Activated T-cell treated with anti-CD3 and anti-CD28 coated beads, Interleukin-2, amount 50 U/mL, for 24 hours (primary cell): ENCODE results near the gene POC1A.
A peak's percentile ranks its signal among the peaks of the same experiment; 100 is the strongest.

Source experiments
- DNase-seq: peaks from one replicate; pipeline ENCODE4 v3.0.0-alpha.2; 2020
- H3K27ac Mint-ChIP-seq: 2 replicates; pipeline ENCODE4 v1.8.0; 2020; ENCODE audit warnings: mild to moderate bottlenecking, mixed read lengths
- H3K27me3 Mint-ChIP-seq: 2 replicates; pipeline ENCODE4 v1.8.0; 2020; ENCODE audit warnings: mixed read lengths
- H3K36me3 Mint-ChIP-seq: 2 replicates; pipeline ENCODE4 v1.8.0; 2020; ENCODE audit warnings: low read depth, mixed read lengths
- H3K4me1 Mint-ChIP-seq: 2 replicates; pipeline ENCODE4 v1.8.0; 2020; ENCODE audit warnings: low read depth, mixed read lengths
- H3K4me3 Mint-ChIP-seq: 2 replicates; pipeline ENCODE4 v1.8.0; 2020; ENCODE audit warnings: mild to moderate bottlenecking, moderate library complexity, mixed read lengths
- H3K9me3 Mint-ChIP-seq: 2 replicates; pipeline ENCODE4 v1.8.0; 2020; ENCODE audit warnings: mixed read lengths

Gene POC1A

DNA sequence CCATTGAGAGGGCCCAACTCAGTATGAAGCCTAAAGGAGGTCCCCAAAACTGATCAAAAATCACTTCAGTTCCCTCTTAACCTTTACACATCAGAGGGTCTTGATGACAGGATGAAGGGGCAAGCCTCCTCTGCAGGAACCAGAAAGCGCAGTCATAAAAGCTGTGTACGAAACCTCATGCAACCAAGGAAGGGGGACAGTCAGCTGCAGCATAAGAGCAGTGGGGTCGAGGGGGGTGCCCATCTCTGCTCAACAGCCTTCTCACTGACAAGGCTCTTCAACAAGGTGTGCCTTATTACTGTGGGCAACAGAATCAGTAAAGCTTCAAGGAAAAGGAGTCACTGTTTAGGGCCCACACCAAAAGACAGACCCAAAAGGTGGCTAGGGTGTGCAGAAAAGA is 3.9 kb downstream of the POC1A start:
- peaks cover 57% of the 10 kb centered on the region for H3K36me3 Mint-ChIP-seq
- H3K4me1 Mint-ChIP-seq: peaks cover 19% of the 10 kb centered on the region
- H3K27me3 Mint-ChIP-seq: no peaks in the 10 kb centered on the region
- no peaks in the 10 kb centered on the region for H3K9me3 Mint-ChIP-seq
- no peak overlapping the region for H3K4me3 Mint-ChIP-seq
- DNase-seq: no peak
- H3K27ac Mint-ChIP-seq: no peak overlapping the region

DNA sequence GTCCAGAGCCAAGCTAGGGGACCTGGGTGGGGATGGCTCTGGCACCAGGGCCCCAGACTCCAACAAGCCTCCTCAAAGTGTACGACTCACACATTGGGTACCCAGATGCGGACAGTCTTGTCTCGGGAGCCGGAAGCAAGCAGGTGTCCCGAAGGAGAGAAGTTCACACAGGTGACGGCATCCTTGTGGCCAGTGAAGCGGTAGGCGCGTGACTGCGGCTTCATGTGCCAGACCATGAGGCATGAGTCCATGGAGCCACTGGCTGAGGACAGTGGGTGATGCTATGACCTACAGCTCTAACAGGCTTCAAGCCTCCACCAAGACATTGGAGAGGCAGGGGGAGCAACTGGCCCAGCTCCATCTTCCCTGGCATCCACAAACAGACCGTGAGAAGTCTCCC is 4.5 kb downstream of the POC1A start:
- H3K27ac Mint-ChIP-seq: no peak overlapping the region
- H3K36me3 Mint-ChIP-seq: peaks cover 63% of the 10 kb centered on the region
- H3K4me3 Mint-ChIP-seq: no peak overlapping the region
- H3K27me3 Mint-ChIP-seq: no peaks in the 10 kb centered on the region
- H3K9me3 Mint-ChIP-seq: no peaks in the 10 kb centered on the region
- no peak for DNase-seq
- peaks cover 13% of the 10 kb centered on the region for H3K4me1 Mint-ChIP-seq

- H3K4me1 Mint-ChIP-seq: peaks cover 17% of the 10 kb centered on the region
- H3K36me3 Mint-ChIP-seq: peaks cover 66% of the 10 kb centered on the region
- no peaks in the 10 kb centered on the region for H3K27me3 Mint-ChIP-seq
- no peaks in the 10 kb centered on the region for H3K9me3 Mint-ChIP-seq
- no peak overlapping the region for H3K27ac Mint-ChIP-seq
- no peak overlapping the region for H3K4me3 Mint-ChIP-seq
- no peak for DNase-seq
These were observed 5.2 kb downstream of the POC1A start for GRCh38 chr3:52149021-52149420.

DNA sequence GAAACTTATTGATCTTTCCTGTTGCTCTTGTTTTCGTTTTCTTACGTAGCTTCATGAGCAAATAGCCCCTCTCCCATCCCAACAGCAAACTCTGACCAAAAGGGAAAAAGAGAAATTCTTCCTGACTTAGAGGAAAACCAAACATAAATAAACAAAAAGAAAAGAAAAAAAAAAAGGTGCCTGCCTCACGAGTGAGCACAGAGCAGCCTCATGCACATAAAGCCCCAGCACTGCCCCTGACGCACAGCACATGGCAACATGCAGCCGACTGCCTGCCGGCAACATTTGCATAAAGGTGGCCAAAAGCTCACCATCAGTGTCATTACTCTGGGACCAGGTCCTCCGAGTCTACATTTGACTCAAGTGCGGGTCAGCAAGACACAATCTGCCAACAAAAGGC is 6.4 kb downstream of the POC1A start:
- no peaks in the 10 kb centered on the region for H3K9me3 Mint-ChIP-seq
- H3K27me3 Mint-ChIP-seq: no peaks in the 10 kb centered on the region
- no peak overlapping the region for H3K4me3 Mint-ChIP-seq
- peaks cover 71% of the 10 kb centered on the region for H3K36me3 Mint-ChIP-seq
- DNase-seq: no peak
- H3K4me1 Mint-ChIP-seq: peaks cover 9% of the 10 kb centered on the region
- no peak overlapping the region for H3K27ac Mint-ChIP-seq

GRCh38 chr3:52146811-52147210 is 7.4 kb downstream of the POC1A start:
- Mint-ChIP-seq H3K27ac (no peak overlapping the region), H3K4me1 (peaks cover 6% of the 10 kb centered on the region), H3K9me3 (no peaks in the 10 kb centered on the region), H3K36me3 (peaks cover 75% of the 10 kb centered on the region), H3K27me3 (no peaks in the 10 kb centered on the region), H3K4me3 (no peak overlapping the region)
- DNase-seq: no peak

GRCh38 chr3:52146189-52146588 is 8.0 kb downstream of the POC1A start:
- no peak overlapping the region for H3K27ac Mint-ChIP-seq
- H3K27me3 Mint-ChIP-seq: no peaks in the 10 kb centered on the region
- no peak overlapping the region for H3K4me3 Mint-ChIP-seq
- DNase-seq: no peak
- peaks cover 6% of the 10 kb centered on the region for H3K4me1 Mint-ChIP-seq
- no peaks in the 10 kb centered on the region for H3K9me3 Mint-ChIP-seq
- peaks cover 79% of the 10 kb centered on the region for H3K36me3 Mint-ChIP-seq

GRCh38 chr3:52145736-52146110 is 8.5 kb downstream of the POC1A start:
- no peaks in the 10 kb centered on the region for H3K27me3 Mint-ChIP-seq
- H3K9me3 Mint-ChIP-seq: no peaks in the 10 kb centered on the region
- no peak for DNase-seq
- no peak overlapping the region for H3K27ac Mint-ChIP-seq
- H3K36me3 Mint-ChIP-seq: peaks cover 81% of the 10 kb centered on the region
- H3K4me1 Mint-ChIP-seq: peaks cover 6% of the 10 kb centered on the region
- no peak overlapping the region for H3K4me3 Mint-ChIP-seq

DNA sequence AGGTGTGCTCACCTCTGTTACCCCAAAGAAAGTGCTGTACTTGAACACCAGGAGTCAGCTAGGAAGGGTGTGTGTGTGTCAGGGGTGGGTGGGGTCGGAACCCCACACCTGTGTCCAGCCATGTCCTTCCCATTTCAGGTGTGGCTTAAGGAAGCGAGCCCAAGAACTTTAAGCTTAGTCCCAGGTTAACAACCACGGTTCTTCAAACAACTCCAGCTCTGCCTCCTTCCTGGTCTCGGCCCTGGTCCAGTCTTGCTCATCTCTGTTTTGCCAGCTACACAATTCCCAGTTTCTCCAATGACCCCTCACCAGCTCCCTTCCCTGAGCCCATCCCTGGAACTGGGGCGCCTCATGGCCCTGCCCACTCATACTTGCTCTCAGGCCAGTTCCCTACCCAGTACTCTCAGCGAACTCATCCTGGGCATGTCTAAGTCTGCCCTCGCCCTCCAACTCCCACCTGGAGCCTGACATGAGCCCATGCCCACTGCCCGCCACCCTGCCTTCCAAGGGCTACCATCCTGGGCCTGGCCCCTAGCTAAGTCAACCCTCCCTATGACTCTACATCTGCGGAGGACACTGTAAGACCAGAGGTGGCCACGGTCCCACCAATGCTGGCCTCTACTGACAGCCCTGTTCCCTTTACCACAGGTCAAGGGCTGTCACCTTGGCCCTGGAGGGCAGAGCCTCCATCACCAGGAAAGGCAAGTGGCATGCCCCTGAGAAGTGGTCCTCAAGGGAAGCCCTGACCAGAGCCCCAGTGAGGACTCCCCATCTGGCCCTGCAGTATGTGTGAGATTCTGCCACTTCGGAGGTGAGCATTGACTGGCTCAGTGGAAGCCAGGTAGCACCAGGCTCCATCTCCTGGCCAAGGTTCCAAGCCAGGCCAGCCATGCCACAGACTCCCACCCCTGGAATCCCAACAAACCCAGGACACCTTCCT is 9.2 kb downstream of the POC1A start:
- H3K4me3 Mint-ChIP-seq: no peak overlapping the region
- no peak for DNase-seq
- H3K36me3 Mint-ChIP-seq: peaks cover 81% of the 10 kb centered on the region
- peaks cover 6% of the 10 kb centered on the region for H3K4me1 Mint-ChIP-seq
- no peaks in the 10 kb centered on the region for H3K27me3 Mint-ChIP-seq
- no peak overlapping the region for H3K27ac Mint-ChIP-seq
- H3K9me3 Mint-ChIP-seq: no peaks in the 10 kb centered on the region

GRCh38 chr3:52144034-52144795 is 10.0 kb downstream of the POC1A start:
- H3K36me3 Mint-ChIP-seq: peaks cover 73% of the 10 kb centered on the region
- no peak overlapping the region for H3K27ac Mint-ChIP-seq
- H3K4me3 Mint-ChIP-seq: no peak overlapping the region
- peaks cover 6% of the 10 kb centered on the region for H3K4me1 Mint-ChIP-seq
- no peaks in the 10 kb centered on the region for H3K27me3 Mint-ChIP-seq
- DNase-seq: peak; percentile 87
- no peaks in the 10 kb centered on the region for H3K9me3 Mint-ChIP-seq

- DNase-seq: no peak
- H3K4me3 Mint-ChIP-seq: no peak overlapping the region
- H3K9me3 Mint-ChIP-seq: no peaks in the 10 kb centered on the region
- H3K36me3 Mint-ChIP-seq: peaks cover 67% of the 10 kb centered on the region
- peaks cover 6% of the 10 kb centered on the region for H3K4me1 Mint-ChIP-seq
- H3K27me3 Mint-ChIP-seq: no peaks in the 10 kb centered on the region
- no peak overlapping the region for H3K27ac Mint-ChIP-seq
These were observed 10.6 kb downstream of the POC1A start for GRCh38 chr3:52143616-52144015.

DNA sequence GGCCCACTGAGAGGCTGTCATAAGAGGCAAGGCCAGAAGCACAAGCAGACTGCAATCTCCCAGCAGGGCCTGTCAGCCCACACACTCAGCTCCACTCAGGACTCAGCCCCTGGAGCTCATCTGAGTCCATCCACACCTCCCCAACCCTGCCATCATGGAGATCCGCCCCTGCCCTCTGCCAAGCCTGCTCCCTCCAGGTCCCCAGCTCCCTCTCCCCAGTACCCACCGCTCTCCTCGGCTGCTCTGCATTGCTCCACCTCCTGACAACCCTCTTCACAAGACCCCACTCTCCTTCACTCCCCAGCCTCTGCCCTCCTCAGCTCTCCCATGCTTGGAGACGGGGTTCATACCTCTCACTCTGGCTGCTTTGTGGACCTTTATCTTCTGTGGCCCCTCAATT is 11.1 kb downstream of the POC1A start:
- no peaks in the 10 kb centered on the region for H3K27me3 Mint-ChIP-seq
- H3K4me3 Mint-ChIP-seq: no peak overlapping the region
- H3K9me3 Mint-ChIP-seq: no peaks in the 10 kb centered on the region
- H3K27ac Mint-ChIP-seq: no peak overlapping the region
- peaks cover 6% of the 10 kb centered on the region for H3K4me1 Mint-ChIP-seq
- peaks cover 64% of the 10 kb centered on the region for H3K36me3 Mint-ChIP-seq
- no peak for DNase-seq

DNA sequence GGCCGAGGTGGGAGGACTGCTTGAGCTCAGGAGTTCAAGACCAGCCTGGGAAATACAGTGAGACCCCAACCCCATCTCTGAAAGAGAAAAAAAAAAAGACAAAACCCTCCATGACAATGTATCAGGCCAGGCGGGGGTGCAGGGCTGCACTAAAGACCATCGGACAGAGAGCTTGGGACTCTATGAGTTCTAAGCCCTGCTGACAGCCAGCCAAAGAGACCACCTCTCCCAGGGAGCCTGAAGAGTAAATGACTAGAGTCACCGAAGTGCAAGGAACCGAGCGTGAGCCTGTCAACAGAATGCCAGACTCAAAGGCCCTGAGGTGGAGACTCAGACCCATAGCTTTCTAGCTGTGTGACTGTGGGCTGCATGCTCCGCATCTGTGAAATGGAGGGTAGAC is 12.5 kb downstream of the POC1A start:
- peaks cover 6% of the 10 kb centered on the region for H3K4me1 Mint-ChIP-seq
- no peak overlapping the region for H3K27ac Mint-ChIP-seq
- H3K36me3 Mint-ChIP-seq: peaks cover 61% of the 10 kb centered on the region
- no peak overlapping the region for H3K4me3 Mint-ChIP-seq
- no peak for DNase-seq
- no peaks in the 10 kb centered on the region for H3K9me3 Mint-ChIP-seq
- no peaks in the 10 kb centered on the region for H3K27me3 Mint-ChIP-seq

DNA sequence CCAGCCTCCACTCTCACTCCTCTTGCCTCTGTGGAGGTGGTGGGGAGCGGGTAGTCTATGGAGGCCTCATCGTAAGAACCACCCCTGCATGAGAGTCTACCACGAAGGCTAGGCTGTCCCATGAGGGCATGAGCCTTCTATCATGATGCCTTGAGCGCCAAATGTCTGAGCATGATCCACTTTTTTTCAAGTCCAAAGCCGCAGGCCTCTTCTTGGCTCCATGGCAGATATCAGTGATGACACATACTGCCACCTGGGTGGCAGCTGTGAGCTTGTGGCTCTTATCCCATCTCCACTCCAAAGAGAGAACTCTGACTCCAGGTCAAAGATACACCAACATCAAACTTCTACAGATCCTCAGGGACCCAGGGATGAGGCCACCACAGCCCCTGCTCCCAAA is 13.5 kb downstream of the POC1A start:
- Mint-ChIP-seq H3K27ac (no peak overlapping the region), H3K4me3 (no peak overlapping the region), H3K9me3 (no peaks in the 10 kb centered on the region), H3K36me3 (peaks cover 56% of the 10 kb centered on the region), H3K4me1 (peaks cover 6% of the 10 kb centered on the region), H3K27me3 (no peaks in the 10 kb centered on the region)
- DNase-seq: no peak

DNA sequence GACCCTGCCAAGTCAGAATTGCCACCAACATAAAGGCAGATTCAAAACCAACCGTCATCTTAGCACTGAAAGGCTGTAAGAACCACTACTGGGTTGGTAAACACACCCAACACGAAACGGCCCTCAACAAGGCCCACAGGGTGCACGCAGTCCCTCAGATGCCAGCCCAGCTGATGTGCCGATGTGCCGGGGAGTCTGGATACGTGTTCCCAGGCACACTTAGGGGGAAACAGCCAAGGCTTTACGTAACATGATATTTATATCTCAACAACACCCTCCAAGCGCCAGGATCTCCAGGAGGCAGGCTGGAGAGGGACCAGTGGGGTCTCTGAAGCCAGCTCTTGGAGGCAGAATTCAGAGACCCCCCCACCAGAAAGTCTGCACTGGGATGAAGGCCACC is 14.2 kb downstream of the POC1A start:
- DNase-seq: no peak
- Mint-ChIP-seq H3K4me3 (no peak overlapping the region), H3K27me3 (no peaks in the 10 kb centered on the region), H3K36me3 (peaks cover 49% of the 10 kb centered on the region), H3K27ac (no peak overlapping the region), H3K9me3 (no peaks in the 10 kb centered on the region), H3K4me1 (peaks cover 6% of the 10 kb centered on the region)

- Mint-ChIP-seq H3K27me3 (no peaks in the 10 kb centered on the region), H3K36me3 (peaks cover 45% of the 10 kb centered on the region), H3K27ac (no peak overlapping the region), H3K9me3 (no peaks in the 10 kb centered on the region), H3K4me3 (no peak overlapping the region), H3K4me1 (peaks cover under 1% of the 10 kb centered on the region)
- DNase-seq: no peak
These were observed 16.9 kb downstream of the POC1A start for GRCh38 chr3:52137311-52137710.
